Spleen (tissue), 7 donors: Measurements from ENCODE around the gene NPHP4.

ENCODE experiments used
- CTCF ChIP-seq, 11 experiments: fragments of 200-600 bp in 7 of 11; fragments of 450-650 bp in 4 of 11; sonication (generic) in 4 of 11; IDR thresholded peaks in 8 of 11; conservative IDR thresholded peaks in 3 of 11; 1 replicate in 7 of 11; 2 replicates in 4 of 11; pipeline versions ENCODE4 v1.4.0 to v1.8.0; 2016 to 2021; ENCODE audit warnings: antibody characterized with exemption in 11 of 11, inconsistent platforms in 4 of 11, mild to moderate bottlenecking in 1 of 11
- POLR2A ChIP-seq, 3 donors: fragments of 450-650 bp; IDR thresholded peaks; one replicate each; pipeline ENCODE4 v1.5.1; 2017; ENCODE audit warnings: antibody characterized with exemption in 3 of 3, mild to moderate bottlenecking in 1 of 3
- POLR2AphosphoS5 ChIP-seq, 3 donors: sonication (generic); formaldehyde crosslinking; IDR thresholded peaks; one replicate each; pipeline ENCODE4 v1.5.1; 2017; ENCODE audit warnings: antibody characterized with exemption in 3 of 3
- donor health status: DM: no; HTN: no; CAD: no; lungs with moderate emphysema.
- donor health status: DM: no; HTN: no; CAD: no.
- donor health status: DM: no; HTN: no; CAD: no.

DNA sequence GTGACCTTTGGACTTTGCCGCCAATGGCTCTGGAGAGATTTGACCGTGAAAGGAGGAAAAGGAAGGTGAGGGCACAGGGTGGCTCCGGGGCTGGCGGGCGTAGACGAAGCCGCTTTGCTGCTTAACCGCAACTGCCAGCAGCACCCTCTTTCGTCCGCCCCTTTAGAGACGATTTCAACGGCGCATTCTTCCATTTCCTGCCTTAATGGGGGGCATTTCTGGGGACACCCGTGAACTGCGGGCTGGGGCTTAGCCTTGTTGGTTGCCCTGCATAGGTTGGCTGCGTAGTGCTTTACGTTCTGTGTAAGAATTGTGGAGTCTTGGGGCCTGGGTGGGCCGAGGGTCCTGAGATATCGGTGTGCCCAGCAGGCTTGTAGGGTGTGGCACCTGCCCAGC lies 6.7 kb upstream of the NPHP4 start:
- TF ChIP-seq POLR2A (IDR thresholded peaks at IDR 0.05) (no peak), POLR2AphosphoS5 (IDR thresholded peaks at IDR 0.05) (peak in 2 of 3 donors; percentile 20 to 31), CTCF (IDR thresholded peaks at IDR 0.05 in 8 of 11, conservative IDR thresholded peaks at IDR 0.05 in 3 of 11) (no peak)
